GM11168 (cell line): ENCODE results near the gene ARHGAP25.

ENCODE experiments used
- in situ Hi-C: fragments of 300-500 bp; cut with MboI; formaldehyde crosslinking; loops from one replicate; pipeline ENCODE4 v1.12.0; 2022; ENCODE audit warnings: low sequenced_read_pairs; ENCODE audit not compliant: unreplicated experiment

The ARHGAP25 gene

GRCh38 chr2:68715353-68716041 lies 19.1 kb upstream of the ARHGAP25 start:
- in situ Hi-C loops: loop anchor here (25.0 kb wide), 1 partner anchor 228 kb away; no protein-coding TSS in a partner anchor

- in situ Hi-C loops: loop anchor here (25.0 kb wide), 1 partner anchor 229 kb away; no protein-coding TSS in a partner anchor
Observed at GRCh38 chr2:68716604-68717304, 17.9 kb upstream of the ARHGAP25 start.

GRCh38 chr2:68717305-68717661 lies 17.3 kb upstream of the ARHGAP25 start:
- in situ Hi-C loops: loop anchor here (25.0 kb wide), 1 partner anchor 230 kb away; no protein-coding TSS in a partner anchor

- in situ Hi-C loops: loop anchor here (25.0 kb wide), 1 partner anchor 233 kb away; no protein-coding TSS in a partner anchor
Observed at GRCh38 chr2:68719912-68720311, 14.7 kb upstream of the ARHGAP25 start.

GRCh38 chr2:68720665-68721064 lies 13.9 kb upstream of the ARHGAP25 start:
- in situ Hi-C loops: loop anchor here (25.0 kb wide), 1 partner anchor 233 kb away; no protein-coding TSS in a partner anchor

GRCh38 chr2:68721482-68722101 lies 13.0 kb upstream of the ARHGAP25 start:
- in situ Hi-C loops: loop anchor here (25.0 kb wide), 1 partner anchor 234 kb away; no protein-coding TSS in a partner anchor

GRCh38 chr2:68722712-68723111 lies 11.9 kb upstream of the ARHGAP25 start:
- in situ Hi-C loops: loop anchor here (25.0 kb wide), 1 partner anchor 235 kb away; no protein-coding TSS in a partner anchor

- in situ Hi-C loops: loop anchor here (25.0 kb wide), 1 partner anchor 236 kb away; no protein-coding TSS in a partner anchor
Observed at GRCh38 chr2:68723181-68723580, 11.4 kb upstream of the ARHGAP25 start.

- in situ Hi-C loops: loop anchor here (25.0 kb wide), 1 partner anchor 186 kb away; no protein-coding TSS in a partner anchor
Observed at GRCh38 chr2:68726100-68726499, 8.5 kb upstream of the ARHGAP25 start.

- in situ Hi-C loops: loop anchor here (25.0 kb wide), 1 partner anchor 186 kb away; no protein-coding TSS in a partner anchor
Observed at GRCh38 chr2:68726608-68727367, 7.8 kb upstream of the ARHGAP25 start.

- in situ Hi-C loops: loop anchor here (25.0 kb wide), 1 partner anchor 184 kb away; no protein-coding TSS in a partner anchor
Observed at GRCh38 chr2:68727683-68728375, 6.8 kb upstream of the ARHGAP25 start.

GRCh38 chr2:68730828-68731227 lies 3.8 kb upstream of the ARHGAP25 start:
- in situ Hi-C loops: loop anchor here (25.0 kb wide), 1 partner anchor 181 kb away; no protein-coding TSS in a partner anchor

- in situ Hi-C loops: loop anchor here (25.0 kb wide), 1 partner anchor 180 kb away; no protein-coding TSS in a partner anchor
Observed at GRCh38 chr2:68732036-68732932, 2.3 kb upstream of the ARHGAP25 start.

- in situ Hi-C loops: loop anchor here (25.0 kb wide), 1 partner anchor 179 kb away; no protein-coding TSS in a partner anchor
Observed at GRCh38 chr2:68733365-68733764, 1.2 kb upstream of the ARHGAP25 start.

- in situ Hi-C loops: loop anchor here (25.0 kb wide), 1 partner anchor 178 kb away; no protein-coding TSS in a partner anchor
Observed at GRCh38 chr2:68734176-68734575, 435 bp upstream of the ARHGAP25 start.

GRCh38 chr2:68736086-68736485 lies 1.5 kb downstream of the ARHGAP25 start:
- in situ Hi-C loops: loop anchor here (25.0 kb wide), 1 partner anchor 176 kb away; no protein-coding TSS in a partner anchor

GRCh38 chr2:68737711-68738110 lies 3.1 kb downstream of the ARHGAP25 start:
- in situ Hi-C loops: loop anchor here (25.0 kb wide), 1 partner anchor 175 kb away; no protein-coding TSS in a partner anchor
